A549 (cell line): Measurements from ENCODE around the gene SGTA.

ENCODE experiments used
- EP300 ChIP-seq, 2 experiments: fragments of >200 bp; sonication (Bioruptor Twin); formaldehyde crosslinking; IDR thresholded peaks; 2 replicates in 1 of 2; 3 replicates in 1 of 2; pipeline ENCODE4 v1.6.1; 2016 to 2017
- MAFK ChIP-seq: fragments of 450-650 bp; IDR thresholded peaks from 2 replicates; pipeline ENCODE4 v1.6.1; 2014; ENCODE audit not compliant: partially characterized antibody
- MYC ChIP-seq: IDR thresholded peaks from 2 replicates; pipeline ENCODE4 v1.6.1; 2012; ENCODE audit warnings: mild to moderate bottlenecking, inconsistent platforms, low read length, improper control_type of control experiment, borderline replicate concordance
- POLR2A ChIP-seq: IDR thresholded peaks from 2 replicates; pipeline ENCODE4 v1.6.1; 2012; ENCODE audit warnings: mild to moderate bottlenecking, low read length
- POLR2AphosphoS2 ChIP-seq: conservative IDR thresholded peaks from 2 replicates; pipeline ENCODE4 v1.6.1; 2012; ENCODE audit warnings: low read length, improper control_type of control experiment, inconsistent platforms
- TF ChIP-seq, protein P1 (sequence below): fragments of >200 bp; sonication (Bioruptor Twin); formaldehyde crosslinking; IDR thresholded peaks from 3 replicates; pipeline ENCODE4 v1.5.1; 2016

DNA sequence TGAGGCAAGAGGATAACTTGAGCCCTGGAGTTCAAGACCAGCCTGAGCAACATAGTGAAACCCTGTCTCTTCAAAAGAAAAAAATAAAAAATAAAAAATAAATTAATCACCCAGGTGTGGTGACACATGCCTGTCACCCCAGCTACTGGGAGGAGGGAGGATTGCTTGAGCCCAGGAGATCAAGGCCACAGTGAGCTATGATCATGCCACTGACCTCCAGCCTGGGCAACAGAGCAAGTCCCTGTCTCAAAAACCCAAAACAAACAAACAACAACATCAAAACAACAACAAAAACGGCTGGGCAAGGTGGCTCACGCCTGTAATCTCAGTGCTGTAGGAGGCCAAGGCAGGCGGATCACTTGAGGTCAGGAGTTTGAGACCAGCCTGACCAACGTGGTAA is 39.0 kb downstream of the SGTA start:
- TF ChIP-seq POLR2A: no peak
- no peak for TF ChIP-seq MYC
- no peak for TF ChIP-seq EP300 (IDR thresholded peaks at IDR 0.05)
- TF ChIP-seq MAFK: no peak
- no peak for TF ChIP-seq POLR2AphosphoS2
- TF ChIP-seq, protein P1, sequence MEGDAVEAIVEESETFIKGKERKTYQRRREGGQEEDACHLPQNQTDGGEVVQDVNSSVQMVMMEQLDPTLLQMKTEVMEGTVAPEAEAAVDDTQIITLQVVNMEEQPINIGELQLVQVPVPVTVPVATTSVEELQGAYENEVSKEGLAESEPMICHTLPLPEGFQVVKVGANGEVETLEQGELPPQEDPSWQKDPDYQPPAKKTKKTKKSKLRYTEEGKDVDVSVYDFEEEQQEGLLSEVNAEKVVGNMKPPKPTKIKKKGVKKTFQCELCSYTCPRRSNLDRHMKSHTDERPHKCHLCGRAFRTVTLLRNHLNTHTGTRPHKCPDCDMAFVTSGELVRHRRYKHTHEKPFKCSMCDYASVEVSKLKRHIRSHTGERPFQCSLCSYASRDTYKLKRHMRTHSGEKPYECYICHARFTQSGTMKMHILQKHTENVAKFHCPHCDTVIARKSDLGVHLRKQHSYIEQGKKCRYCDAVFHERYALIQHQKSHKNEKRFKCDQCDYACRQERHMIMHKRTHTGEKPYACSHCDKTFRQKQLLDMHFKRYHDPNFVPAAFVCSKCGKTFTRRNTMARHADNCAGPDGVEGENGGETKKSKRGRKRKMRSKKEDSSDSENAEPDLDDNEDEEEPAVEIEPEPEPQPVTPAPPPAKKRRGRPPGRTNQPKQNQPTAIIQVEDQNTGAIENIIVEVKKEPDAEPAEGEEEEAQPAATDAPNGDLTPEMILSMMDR: no peak
